AG04450 (cell line): ENCODE measurements around the gene IFI27. TPM values are rescaled to one million over a fixed set of nuclear protein-coding genes. Genes with fewer than 3 reads are reported as not detected.

Experiments
- CTCF ChIA-PET: fragments of 300-600, 350-600 bp; formaldehyde crosslinking; extraction: SDS; loops from one replicate; lab custom pipeline; 2022; ENCODE audit warnings: antibody characterized with exemption, inconsistent platforms; lab: Charles Lee
- POLR2A ChIA-PET: fragments of 350-600 bp; formaldehyde crosslinking; extraction: SDS; loops from one replicate; lab custom pipeline; 2021; ENCODE audit warnings: antibody characterized with exemption, inconsistent platforms; lab: Yijun Ruan, JAX
- DNase-seq: peaks from one replicate; pipeline ENCODE4 v3.0.0-alpha.2; 2011; ENCODE audit warnings: low read depth, low spot score
- H3K27ac ChIP-seq: one replicate; pipeline ENCODE4 v1.5.1; 2012; ENCODE audit warnings: low read depth, low read length, control low read depth
- H3K27me3 ChIP-seq: one replicate; pipeline ENCODE4 v1.6.0; 2012; ENCODE audit warnings: low read length; ENCODE audit not compliant: control insufficient read depth, insufficient read depth
- H3K4me3 ChIP-seq: 2 replicates; pipeline ENCODE4 v1.5.1; 2011; ENCODE audit warnings: mild to moderate bottlenecking, low read depth, low read length, control low read depth
- H3K9me3 ChIP-seq: 2 replicates; pipeline ENCODE4 v1.5.1; 2012; ENCODE audit warnings: low read length; ENCODE audit not compliant: control insufficient read depth, insufficient read depth
- polyA plus RNA-seq: library from polyadenylated mRNA; depleted of rRNA; stranded (reverse); fragments of >200 nt; gene quantifications from 2 replicates; pipeline ENCODE4 v1.2.3, GENCODE V29; 2011
- TF ChIP-seq, protein P1 (sequence below): IDR thresholded peaks from 2 replicates; pipeline ENCODE4 v1.5.1; 2011; ENCODE audit warnings: low read depth, low read length, control low read depth, inconsistent platforms

Gene IFI27
- polyA plus RNA-seq, 1 experiment, result 1.4 TPM

DNA sequence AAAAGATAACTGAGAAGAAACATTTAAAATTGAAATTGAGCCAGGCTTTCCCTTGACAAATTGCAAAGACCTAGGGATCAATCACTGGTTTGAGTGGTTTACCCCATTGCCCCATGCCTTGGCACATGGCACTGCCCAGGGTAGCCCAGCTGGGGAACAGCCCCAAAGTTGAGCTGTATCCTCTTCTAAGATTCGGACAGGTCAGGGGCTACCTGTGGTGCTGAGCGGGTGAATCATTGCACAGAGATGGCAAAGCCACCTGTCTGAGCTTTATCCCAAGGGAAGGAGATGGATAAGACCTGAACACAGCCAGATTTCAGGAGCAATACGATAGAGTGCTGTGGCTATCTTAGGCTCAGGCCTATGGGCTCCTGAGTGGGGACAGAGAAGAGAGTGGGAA, 11.9 kb downstream of the IFI27 start:
- TF ChIP-seq, protein P1, sequence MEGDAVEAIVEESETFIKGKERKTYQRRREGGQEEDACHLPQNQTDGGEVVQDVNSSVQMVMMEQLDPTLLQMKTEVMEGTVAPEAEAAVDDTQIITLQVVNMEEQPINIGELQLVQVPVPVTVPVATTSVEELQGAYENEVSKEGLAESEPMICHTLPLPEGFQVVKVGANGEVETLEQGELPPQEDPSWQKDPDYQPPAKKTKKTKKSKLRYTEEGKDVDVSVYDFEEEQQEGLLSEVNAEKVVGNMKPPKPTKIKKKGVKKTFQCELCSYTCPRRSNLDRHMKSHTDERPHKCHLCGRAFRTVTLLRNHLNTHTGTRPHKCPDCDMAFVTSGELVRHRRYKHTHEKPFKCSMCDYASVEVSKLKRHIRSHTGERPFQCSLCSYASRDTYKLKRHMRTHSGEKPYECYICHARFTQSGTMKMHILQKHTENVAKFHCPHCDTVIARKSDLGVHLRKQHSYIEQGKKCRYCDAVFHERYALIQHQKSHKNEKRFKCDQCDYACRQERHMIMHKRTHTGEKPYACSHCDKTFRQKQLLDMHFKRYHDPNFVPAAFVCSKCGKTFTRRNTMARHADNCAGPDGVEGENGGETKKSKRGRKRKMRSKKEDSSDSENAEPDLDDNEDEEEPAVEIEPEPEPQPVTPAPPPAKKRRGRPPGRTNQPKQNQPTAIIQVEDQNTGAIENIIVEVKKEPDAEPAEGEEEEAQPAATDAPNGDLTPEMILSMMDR, result no peak
- peaks cover 6% of the 10 kb centered on the region; the same call in 1 of the 2 replicates for H3K9me3 ChIP-seq
- ChIA-PET POLR2A (no interaction called here), CTCF (interaction anchor here (0.6 to 2.0 kb wide), 4 partner anchors 10 to 1407 kb away, joined by 3 to 8 read pairs (median 4); no protein-coding TSS in a partner anchor)
- H3K4me3 ChIP-seq, result no peak overlapping the region
- H3K27me3 ChIP-seq, result peaks cover 2% of the 10 kb centered on the region
- H3K27ac ChIP-seq, result peak overlapping the region; percentile 24
- DNase-seq, result no peak

DNA sequence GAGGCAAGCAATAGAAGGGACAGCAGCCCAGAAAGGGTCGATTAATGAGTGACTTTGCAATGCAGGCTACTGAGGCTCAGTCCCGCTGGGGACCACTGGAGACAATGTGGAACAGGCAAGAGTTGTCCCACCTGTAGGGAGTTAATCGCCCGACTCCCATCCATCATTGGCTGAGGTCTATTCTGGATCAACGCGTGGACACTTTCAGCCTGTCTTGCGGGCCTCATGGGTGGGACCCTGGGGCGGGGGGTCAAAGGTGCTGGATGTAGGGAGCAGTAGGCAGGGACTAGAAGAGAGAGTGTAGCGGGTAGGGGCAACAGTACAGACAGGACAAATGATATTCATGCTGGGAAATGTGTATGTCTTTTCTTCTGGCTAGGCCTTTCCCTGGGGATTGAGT, 12.8 kb downstream of the IFI27 start:
- TF ChIP-seq, protein P1, result no peak
- Histone ChIP-seq H3K4me3 (no peak overlapping the region), H3K27ac (no peak overlapping the region), H3K9me3 (peaks cover 6% of the 10 kb centered on the region; the same call in 1 of the 2 replicates), H3K27me3 (peaks cover 2% of the 10 kb centered on the region)
- CTCF ChIA-PET, result interaction anchor here (2.1 kb wide), 1 partner anchor 13 kb away, joined by 10 read pairs; no protein-coding TSS in a partner anchor
- DNase-seq, result no peak
- POLR2A ChIA-PET, result no interaction called here

DNA sequence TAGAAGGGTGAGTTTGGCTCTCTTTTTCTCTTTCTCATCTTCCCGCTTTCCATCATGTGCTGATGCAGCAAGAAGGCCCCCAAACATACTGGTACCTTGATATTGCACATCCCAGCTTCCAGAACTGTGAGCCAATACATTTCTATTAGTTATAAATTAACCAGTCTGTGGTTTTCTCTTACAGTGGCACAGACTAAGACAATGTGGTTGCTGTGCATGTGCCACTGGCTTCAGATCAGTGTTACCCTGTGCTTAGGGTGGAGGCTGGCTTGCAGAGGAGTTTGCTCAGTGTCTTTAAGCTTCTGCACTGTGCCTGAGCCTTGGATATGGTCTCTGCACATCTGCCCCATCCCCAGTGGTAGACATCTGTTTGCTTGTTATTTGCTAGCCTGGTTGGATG, 13.3 kb downstream of the IFI27 start:
- ChIA-PET CTCF (interaction anchor here (1.3 to 2.1 kb wide), 2 partner anchors 9 to 13 kb away, joined by 4 to 10 read pairs; no protein-coding TSS in a partner anchor), POLR2A (no interaction called here)
- TF ChIP-seq, protein P1, result no peak
- H3K4me3 ChIP-seq, result no peak overlapping the region
- H3K9me3 ChIP-seq, result peaks cover 6% of the 10 kb centered on the region; the same call in 1 of the 2 replicates
- no peak for DNase-seq
- H3K27me3 ChIP-seq, result peaks cover 2% of the 10 kb centered on the region
- no peak overlapping the region for H3K27ac ChIP-seq

DNA sequence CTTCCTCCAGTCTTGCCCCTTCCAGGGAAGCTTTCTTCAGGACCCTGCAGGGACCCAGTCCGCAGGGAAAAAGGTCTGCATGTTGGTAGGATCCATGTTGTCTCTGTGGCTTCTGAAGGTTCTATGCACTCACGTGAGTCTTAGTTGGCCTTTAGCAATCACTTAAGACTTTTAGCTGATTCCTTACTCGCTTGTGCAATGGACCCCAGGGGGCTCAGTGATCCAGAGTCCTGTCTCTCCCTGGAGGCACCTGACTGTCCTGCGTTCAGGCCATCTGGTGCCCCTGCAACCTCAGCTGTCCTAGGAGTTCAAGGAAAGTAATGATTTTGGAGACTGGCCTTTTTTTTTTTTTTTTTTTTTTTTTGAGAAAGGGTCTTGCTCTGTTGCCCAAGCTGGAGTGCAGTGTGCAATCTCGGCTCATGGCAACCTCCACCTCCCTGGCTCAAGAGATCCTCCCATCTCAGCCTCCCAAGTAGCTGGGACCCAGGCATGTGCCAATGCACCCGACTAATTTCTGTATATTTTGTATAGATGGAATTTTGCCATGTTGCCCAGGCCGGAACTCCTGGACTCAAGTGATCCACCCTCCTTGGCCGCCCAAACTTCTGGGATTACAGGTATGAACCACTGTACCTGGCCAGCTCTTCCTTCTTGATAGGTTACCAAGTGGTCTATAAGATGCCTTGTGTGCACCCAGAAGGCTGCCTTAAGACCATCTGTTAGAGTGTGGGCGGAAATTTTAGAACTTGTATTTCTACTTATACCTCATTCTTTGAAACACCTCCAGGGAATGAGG, 14.2 kb downstream of the IFI27 start:
- Histone ChIP-seq H3K27me3 (no peaks in the 10 kb centered on the region), H3K4me3 (no peak overlapping the region), H3K9me3 (peaks cover 6% of the 10 kb centered on the region; the same call in 1 of the 2 replicates), H3K27ac (no peak overlapping the region)
- DNase-seq, result no peak
- ChIA-PET CTCF (interaction anchor here (0.5 to 2.1 kb wide), 3 partner anchors 8 to 233 kb away, joined by 4 to 10 read pairs (median 4); no protein-coding TSS in a partner anchor), POLR2A (no interaction called here)
- TF ChIP-seq, protein P1, result no peak
